NCI-H82 treated with DMSO at 0.1 percent for 48 hours (cell line): Measurements from ENCODE around the gene LHPP.

Experiments
- DNase-seq: peaks from one replicate; lab custom pipeline; 2025; ENCODE audit not compliant: unreplicated experiment; lab: John Stamatoyannopoulos, UW

Gene LHPP

DNA sequence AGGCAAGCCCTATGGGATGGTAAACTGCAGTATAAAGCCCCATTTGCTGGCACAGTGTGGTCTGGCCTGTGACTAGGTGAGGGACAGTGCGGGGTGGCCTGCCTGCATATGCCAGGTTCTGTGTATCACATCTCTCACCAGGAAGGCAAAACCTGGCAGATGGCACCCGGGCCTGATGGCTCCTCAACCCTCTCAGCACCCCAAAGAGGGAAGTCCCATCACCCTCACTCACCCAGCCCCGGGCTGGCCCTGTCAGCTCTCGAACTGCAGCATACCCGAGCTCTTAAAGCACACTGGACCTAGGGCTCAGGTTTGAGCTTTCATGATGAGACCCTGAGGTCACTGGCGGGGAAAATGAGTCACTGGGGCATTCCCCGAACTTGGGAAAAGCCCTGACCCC, 130.5 kb downstream of the LHPP start:
- no peak for DNase-seq

DNA sequence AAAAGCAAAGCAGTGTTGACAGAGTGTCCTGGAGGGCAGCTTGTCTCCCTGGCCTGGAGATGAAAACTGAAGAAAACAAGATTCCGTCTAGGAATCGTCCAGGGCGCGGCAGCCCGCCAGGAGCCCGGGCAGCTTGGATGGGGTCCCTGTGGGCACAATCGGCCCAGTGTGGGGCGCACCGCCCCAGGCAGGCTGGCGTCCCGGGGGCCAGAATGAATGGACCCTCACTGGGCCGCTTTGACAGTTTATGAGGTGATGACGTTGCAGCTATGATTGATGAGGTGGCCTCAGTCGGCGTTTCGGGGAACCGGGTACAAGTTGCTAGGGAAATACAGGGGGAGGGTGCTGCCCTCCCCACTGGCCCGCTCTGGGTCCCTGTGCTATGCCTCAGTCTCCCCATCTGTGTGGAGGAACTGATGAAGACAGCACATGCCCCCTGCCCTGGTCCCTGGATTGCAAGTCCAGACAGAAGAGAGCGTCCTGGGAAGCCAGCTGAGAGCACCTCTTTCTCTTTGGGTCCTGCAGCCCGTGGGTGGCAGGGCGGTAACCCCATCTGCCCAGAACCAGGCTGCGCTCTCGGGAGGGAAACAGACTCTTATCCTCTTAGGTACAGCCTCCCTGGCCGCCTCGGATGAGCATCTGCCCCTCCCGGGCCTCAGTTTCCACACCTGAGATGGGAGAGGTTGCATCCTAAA, 131.3 kb downstream of the LHPP start:
- no peak for DNase-seq

DNA sequence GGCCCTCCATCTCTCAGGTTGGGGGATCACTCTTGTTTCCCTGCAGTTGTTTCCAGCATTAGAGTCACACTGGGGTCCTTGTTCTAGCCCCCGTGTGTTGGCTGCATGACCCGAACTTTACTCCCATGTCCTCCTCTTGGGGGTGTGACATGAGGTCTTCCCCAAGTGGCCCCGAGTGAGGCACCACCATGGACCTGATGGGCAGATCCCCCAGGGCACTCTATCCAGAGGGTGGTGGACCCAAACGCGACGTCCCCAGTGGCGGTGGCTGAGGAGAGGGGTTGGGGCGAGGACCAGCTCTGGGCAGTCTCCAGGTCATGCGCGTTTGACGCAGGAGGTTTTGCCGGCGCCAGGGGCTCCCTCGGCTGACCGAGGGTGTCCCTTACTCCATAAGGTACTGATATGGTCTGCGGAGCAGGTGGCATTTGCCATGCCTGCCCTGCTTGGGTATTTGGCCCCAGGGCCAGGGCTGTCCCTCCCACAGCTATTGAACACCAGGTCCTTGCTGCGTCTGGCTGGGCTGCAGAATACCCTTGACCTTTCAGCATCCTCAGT, 131.9 kb downstream of the LHPP start:
- DNase-seq, result no peak

DNA sequence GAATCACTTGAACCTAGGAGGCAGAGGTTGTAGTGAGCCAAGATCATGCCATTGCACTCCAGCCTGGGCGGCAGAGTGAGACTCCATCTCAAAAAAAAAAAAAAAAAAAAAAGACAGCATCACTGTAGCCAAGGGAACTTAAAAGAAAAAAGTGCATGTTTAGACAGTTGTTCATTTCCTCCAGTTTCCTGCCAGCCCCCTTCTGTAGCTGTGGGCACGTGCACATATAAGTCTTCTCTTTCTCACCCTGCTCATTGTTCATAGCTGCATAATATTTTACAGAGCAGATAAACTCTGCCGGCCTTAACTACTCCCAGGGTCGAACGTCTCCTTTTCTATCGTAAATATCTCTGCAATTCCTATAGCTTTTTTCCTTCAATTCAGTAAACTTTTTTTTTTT, 132.6 kb downstream of the LHPP start:
- no peak for DNase-seq

DNA sequence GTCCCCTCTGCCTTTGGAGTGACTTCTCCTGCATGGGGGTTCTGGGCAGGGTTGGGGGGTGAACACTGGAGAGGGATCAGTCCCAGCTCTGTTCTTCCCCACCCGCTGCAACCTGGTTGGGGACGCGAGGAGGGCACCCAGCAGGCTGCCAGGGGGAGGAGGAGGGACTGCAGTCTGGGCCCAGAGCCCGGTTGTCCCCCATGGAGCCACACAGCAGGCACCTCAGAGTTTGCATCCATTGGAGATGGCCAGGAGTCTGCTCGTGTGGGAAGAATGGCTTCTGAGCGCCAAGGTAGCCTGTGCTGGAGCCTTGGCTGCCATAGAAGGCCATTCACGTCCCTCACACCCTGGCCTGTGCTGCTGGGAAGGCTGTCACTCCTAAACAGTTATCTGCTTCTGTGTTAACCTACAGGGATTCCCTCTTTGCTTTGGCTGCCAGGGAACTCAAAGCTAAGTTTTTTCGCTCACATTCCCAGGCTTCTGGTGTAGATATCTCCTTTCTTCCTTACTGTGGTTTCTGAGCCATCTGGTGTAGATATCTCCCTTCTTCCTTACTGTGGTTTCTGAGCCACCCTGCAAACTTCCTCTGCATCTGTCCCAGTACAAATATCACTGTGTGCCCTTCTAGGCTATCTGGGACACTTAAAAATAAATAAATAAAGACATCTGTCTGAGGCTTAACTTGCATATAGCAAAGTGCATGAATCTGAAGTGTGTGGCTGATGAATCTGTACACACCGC, 133.7 kb downstream of the LHPP start:
- DNase-seq, result no peak

DNA sequence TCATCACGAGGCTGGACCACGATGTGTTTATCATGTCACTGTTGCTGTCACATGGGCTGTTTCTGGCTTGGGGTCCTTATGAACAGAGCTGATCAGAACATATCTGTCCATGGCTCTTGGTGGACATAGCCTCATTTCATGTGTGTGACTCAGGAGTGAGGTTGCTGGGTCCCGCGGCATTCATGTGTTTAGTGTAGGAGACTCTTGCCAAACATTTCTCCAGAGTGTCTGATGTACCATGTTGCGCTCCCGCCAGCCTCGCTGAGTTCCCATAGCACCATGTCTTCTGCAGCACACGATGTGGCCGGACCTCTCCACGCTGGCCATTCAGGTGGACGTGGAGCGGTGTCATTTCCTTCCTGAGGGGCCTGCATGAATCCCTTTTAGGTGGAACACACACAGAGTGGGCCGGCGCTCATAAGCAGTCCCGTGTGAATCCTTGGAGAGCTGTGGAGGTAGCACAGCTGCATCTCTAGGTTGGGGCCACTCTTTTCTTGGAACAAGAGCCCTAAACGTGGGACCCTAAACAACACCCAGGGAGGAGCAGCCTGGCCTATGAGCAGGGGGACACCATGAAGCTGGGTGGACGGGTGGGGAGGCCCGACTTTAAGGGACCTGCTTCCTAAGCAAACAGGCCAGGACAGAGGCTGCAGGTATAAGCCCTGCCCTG, 134.6 kb downstream of the LHPP start:
- no peak for DNase-seq

DNA sequence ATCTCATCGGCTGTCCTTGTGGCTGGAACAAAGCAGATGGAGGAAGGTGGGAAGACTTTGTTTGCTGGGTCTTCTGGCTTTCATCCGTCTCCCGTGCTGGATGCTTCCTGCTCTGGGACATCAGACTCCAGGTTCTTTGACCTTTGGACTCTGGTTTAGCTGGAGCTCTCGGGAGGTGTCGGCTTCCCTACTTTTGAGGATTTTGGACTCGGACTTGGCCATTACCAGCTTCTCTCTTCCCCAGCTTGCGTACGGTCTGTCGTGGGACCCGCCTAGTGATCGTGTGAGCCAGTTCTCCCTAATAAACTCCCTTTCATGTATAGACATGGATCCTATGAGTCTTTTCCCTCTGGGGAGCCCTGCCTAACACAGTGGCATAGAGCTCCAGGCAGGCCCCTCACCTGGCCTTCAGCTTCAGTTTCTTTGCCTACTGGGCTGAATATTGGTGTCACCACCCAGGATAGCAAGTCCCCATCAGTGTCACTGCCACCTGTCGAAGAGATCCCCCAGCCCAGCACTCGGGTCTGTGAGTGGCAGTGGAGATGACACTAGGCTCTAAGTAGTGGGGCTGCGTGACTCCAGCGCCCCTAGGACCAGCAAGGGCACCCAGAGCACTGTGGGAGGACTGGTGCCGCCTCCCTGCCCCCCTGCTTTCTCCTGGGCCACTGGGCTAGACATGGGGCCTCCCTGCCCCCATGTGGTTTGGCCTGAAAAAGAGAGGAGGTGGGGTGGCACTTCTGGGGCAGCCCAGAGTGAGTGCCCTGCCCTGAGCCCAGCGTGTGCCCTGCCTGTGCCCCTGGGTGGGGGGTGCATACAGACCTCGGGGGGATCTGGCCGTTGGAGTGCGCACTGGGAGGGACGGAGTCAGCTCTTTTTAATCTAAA, 135.6 kb downstream of the LHPP start:
- no peak for DNase-seq

DNA sequence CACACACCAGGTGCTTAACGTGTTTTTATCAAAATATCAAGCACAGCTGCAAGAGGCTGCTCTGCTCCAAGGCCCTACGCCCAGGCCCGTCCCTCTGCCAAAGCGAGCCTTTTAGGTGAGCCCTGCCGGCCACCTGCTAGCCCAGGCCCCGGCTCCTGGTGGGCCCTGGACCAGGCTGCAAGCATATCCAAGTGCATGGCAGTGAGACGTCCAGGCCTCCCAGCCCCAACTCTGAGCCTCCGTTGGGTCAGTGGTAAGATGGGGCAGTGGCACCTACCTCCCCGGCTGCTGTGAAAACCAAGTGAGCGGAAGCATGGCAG, 136.2 kb downstream of the LHPP start:
- no peak for DNase-seq

DNA sequence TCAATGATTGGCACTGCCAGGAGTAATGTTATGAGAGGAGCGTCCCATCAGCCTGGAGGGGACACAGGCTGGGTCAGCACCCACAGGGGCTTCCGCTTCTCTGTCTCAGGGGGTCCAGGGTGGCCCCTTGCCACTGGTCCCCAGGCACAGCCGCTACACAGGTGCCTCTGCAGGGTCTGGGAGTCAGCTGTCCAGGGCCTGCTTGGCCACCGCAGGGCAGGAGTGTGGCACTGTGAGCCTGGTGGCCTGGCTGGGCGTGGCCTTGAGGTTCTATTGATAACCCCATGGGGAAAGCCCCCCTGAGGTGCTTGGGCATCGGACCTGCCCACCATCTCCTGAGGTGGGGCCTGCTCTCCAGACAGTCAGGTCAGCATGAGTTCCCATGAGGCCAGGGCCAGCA, 136.6 kb downstream of the LHPP start:
- DNase-seq, result no peak

DNA sequence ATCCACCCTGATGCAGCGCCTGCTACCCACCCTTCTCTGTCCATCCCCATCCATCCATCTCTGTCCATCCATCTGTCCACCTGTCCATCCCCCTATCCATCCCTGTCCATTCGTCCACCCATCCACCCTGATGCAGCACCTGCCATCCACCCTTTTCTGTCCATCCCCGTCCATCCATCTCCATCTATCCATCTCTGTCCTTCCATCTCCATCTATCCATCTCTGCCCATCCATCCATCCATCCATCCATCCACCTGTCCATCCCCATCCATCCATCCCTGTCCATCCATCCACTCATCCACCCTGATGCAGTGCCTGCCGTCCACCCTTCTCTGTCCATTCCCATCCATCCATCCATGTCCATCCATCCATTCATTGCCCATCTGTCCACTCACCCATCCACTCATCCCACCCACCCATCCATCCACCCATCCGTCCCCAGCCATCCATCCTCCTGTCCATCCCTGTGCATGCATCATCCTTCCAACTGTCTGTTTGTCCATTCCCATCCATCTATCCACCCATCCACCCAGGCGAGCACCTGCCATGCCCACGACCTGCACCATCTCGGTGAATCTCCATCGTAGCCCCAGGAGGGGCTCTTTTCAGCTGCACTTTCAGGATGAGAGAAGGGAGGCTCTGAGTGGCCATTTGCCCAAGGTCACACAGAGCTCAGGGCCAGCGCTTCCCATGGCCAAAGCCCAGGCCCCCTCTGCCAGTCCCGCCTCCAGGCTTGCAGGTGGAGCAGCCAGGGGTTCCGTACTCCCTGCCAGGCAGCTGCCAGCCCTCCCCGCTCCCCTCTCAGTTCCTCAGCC, 137.4 kb downstream of the LHPP start:
- no peak for DNase-seq

DNA sequence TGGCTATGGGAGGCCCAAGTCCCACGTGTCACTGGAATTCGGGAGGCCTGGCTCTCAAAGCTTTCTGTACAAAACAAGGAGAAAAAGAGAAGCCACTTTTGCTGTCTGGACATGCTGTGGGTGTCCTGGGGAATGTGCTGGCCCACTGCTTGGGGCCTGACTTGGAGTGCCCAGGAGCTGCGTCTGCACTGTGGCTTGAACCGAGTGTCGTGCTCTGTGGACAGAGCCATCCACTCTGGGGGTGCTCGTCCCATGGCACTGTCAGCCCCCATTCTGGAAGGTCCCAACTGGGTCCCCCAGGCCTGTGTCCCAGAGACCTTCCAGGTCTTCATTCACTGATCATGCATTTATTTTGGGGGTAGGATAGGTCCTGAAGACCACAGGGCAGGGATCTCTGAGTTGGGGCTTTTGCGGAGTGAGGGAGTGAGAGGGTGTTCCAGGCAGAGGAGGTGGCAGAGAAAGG, 138.0 kb downstream of the LHPP start:
- DNase-seq, result no peak

DNA sequence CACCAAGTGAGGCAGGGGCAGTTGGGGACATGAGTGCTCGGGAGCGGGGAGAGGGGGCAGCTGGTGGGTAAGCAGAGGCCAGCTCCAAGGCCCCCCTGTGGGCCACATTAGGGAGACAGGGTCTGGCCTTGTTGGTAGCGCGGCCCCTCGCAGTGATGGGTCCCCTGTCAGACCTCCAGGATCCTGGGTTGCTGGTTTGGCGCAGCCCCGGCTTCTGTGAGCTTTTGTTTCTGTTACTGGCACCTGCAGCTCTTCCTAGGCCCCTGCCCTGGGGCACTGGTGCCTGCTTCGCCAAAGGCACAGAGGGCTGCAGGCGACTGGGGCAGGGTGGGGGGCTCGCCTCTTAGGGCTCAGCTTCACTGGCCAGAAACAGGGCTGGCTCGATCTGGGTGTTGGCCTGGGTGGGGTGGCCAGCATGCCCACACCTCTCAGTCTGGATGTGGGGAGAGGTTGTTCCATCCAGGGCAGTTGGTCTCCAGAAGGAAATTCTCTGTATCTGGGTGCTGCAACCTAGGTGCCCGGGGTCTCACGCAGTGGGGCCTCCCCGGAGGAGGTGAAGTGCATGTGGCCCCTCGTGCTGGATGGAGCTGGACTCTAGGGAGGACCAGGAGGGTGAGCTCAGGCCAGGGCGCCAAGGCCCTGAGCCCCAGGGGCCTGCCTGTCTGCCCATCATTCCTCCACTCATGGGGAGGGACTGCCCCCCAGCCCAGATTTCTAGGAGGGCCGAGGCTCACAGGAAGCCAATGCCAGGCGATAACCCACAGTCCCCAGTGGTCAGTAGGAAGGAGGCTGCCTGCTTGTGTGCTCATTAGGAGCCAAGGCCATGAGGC, 138.6 kb downstream of the LHPP start:
- no peak for DNase-seq

DNA sequence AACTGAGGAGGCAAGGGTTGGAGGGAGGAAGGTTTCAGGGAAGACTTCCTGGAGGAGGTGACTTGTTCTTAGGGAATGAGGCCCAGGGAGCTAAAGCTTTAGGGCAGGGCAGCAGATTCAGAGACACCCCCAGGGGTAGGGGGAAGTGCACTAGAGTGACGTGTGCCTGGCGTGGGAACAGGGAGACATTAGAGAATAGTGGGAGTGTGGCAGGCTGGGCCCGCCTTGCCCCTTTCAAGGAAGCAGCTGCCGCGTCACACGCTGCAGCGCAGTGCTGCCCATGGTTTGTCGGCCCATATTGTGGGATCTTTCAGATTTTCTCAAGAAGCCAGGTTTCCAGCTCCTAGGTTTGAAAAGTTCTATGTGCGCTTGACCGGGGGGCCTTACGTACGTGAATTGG, 139.4 kb downstream of the LHPP start:
- no peak for DNase-seq

DNA sequence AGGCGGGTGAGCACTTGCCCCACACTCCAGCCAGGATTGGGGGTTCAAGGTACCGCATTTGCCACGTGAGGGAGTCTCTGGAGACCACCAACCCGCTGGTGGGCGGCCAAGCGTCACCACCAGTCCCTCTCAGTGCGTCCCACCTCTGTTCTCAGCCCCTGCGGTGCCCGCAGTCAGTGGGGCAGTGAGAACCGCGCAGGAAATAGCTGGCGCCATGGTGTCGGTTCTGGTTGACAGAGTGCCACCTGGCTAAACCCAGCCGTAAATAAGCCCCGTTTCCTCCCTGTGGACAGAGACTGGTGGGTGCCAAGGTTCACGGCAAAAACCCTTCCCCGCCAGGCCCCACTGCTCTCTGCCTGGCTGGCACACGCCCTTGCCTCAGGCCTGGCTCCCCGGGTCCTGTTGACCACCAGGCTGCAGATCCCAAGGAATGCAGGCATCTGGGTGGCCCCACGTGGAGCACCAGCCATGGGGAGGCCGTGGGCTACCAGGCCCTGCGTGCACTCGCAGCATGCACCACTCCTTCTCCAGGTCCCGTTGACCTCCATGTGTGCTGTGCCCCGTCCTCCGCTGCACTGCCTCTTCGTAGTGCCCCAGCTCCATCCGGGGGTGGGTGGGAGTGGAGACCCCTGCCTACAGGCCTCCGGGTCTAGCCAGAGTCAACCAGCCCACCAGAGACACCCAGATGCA, 140.0 kb downstream of the LHPP start:
- no peak for DNase-seq

DNA sequence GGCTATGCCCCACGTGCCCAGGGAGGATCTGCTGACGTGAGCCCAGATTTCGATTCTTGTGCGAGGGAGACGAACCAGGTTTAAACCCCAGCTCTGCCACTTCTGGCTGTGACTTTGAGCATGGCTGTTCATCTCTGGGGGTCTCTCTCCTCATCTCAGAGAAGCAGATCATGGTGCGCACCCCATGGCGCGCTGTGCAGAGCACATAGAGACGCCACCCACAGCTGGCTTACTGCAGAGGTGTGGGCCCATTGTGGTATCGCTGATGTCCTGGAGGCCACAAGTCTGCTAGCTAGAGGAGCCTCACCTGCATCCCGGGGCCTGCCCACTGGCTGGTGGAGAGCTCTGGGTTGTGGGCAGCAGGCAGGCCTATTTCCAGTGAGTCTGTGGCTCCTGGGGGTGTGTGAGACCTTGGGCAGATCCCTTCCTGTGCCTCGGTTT, 140.5 kb downstream of the LHPP start:
- DNase-seq, result no peak

DNA sequence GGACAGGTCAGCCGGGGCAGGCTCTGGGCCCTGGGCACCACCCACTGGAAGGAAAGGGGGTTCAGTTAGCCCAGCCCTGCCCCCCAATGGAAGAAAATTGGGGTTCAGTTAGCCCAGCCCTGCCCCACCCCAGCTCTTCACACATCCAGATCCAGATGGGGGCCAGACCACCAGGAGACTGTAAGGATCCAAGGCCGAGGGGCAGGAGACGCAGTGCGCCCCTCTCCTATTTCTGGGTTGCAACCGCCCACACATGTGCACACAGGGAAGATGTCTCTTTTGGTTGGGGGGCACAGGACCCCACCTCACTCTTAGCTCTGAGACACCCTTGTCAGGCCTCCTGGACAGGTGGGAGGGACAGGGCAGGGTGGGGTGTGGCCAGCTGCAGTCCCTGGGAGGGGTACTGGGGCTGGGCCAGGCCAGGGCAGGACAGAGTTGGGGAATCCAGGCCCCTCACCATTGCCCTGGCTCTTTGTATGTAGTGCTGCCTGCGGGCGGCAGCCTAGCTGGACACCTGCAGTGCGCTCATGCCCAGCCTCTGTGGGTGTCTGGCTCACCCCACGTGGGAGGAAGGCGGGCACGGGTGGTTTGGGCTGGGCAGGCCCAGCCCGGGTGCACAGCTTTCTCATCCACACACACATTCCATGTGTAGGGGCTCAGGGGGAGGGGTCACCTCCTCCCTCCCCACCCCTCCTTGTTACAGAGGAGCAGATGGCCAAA, 141.2 kb downstream of the LHPP start:
- no peak for DNase-seq

DNA sequence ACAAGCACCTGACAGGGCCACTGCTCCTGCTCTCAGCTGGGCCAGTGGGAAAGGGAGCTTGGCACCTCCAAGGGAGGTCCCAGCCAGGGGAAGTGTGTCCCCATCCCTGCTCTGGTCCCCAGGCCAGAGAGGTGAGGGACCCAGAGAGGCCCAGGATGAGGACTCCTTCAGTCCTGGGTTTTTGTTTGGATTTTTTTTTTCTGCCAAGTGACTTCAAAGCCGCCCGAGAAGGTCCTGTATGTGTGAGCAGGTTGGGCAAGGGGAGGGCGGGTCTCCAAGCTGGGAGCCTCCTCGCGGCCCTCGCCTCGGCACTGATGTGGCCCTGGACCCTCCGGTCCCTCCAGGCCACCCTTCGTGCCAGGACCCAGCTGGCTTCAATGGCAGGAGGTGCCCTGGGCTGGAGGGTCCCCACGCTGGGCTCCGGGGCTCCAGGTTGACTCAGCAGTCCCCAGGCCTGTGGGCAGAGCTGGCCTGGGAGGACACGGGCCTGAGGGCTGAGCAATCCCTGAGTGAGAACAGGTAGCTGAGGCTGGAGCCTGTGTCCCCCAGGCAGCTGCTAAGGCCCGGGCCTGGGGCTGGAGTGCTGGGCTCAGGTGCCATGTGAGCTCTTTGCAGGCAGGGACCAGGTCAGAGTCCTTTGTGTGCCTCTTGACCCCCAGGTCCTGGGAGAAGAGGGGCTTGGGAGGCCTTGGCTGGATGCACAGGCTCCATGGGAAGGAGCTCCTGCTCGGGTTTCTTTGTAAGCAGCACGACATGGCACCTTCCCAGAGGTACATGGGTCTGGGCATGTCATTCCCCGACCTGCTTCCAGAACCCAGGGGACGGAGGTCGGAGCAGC, 142.0 kb downstream of the LHPP start:
- DNase-seq, result no peak
